ENCODE results near the gene RAB3B. TPM values are rescaled to one million over a fixed set of nuclear protein-coding genes. Genes with fewer than 3 reads are reported as not detected.

The RAB3B gene
- total and polyA plus RNA-seq, 9 of the 15 experiments (the other 6 are each of a cell fraction or from before 2014, with no cell fraction given) = 0.07 to 0.47 (median 0.27) TPM

DNA sequence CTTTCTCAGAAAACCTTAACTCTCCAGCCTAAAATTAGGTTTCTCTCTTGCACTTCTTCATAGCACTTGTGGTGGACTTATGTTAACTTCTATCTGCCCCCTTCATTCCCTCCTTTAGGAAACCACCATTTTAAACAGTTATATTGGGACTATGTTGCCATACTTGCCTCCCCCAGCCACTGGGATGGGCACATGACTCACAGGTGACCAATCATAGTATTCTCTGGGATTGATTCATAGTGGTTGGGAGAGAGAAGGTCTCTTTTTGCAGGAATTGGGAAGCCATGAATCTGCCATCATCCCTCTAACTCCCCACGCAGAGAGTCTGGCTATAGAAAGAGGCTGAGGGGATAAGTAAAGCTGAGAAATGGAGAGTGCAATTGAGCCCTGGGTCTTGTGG, 61.6 kb downstream of the RAB3B start:
- no peaks in the 10 kb centered on the region for H3K4me1 ChIP-seq (replicated peaks in 1 of 2; ENCODE audit: control insufficient read depth in 2 of 2, insufficient read depth in 2 of 2, low read length in 2 of 2)
- no peak overlapping the region for H3K9ac ChIP-seq (ENCODE audit: insufficient read depth in 1 of 2, low read depth in 2 of 2, low read length in 2 of 2)
- no peak for DNase-seq (ENCODE audit: extremely low read depth in 1 of 4, low spot score in 3 of 4)
- peaks cover 4% of the 10 kb centered on the region; the same call in 1 of the 2 replicates for H4K20me1 ChIP-seq (replicated peaks; ENCODE audit: control insufficient read depth, insufficient read depth, low read length)
- no peak for FAIRE-seq
- CTCF ChIA-PET (ENCODE audit: low intra/inter-chr PET ratio) = no interaction called here
- WGBS (ENCODE audit: insufficient coverage, low coverage, missing lambda C conversion rate) = 0% methylated on average over 1 of the region's 1 CpG
- in situ Hi-C loops (cut with MboI) = no loop called here
- ATAC-seq = no peak
- no peaks in the 10 kb centered on the region for H3K9me3 ChIP-seq (replicated peaks; ENCODE audit: control insufficient read depth, insufficient read depth, low read depth, low read length)
- POLR2A ChIA-PET = interaction anchor here (1.3 kb wide), 1 partner anchor 9 kb away, joined by 3 read pairs; no protein-coding TSS in a partner anchor
- H3K27me3 ChIP-seq (ENCODE audit: control insufficient read depth in 2 of 2, insufficient read depth in 2 of 2, low read length in 2 of 2) = peaks cover 5 to 19% of the 10 kb centered on the region in 2 experiments; a peak in 3 of 5 replicates
- H3K79me2 ChIP-seq (ENCODE audit: control insufficient read depth, insufficient read depth, low read length) = no peaks in the 10 kb centered on the region
- no peaks in the 10 kb centered on the region for H3K9me1 ChIP-seq (ENCODE audit: control insufficient read depth, insufficient read depth, low read length)
- H3K4me2 ChIP-seq (ENCODE audit: insufficient read depth, low read length) = no peak overlapping the region
- no peak for TF ChIP-seq MLX (CRISPR knock-in tag; conservative IDR thresholded peaks at IDR 0.05)
- TF ChIP-seq POU5F1 (IDR thresholded peaks at IDR 0.05; ENCODE audit: borderline replicate concordance, low read depth, low read length, partially characterized antibody) = no peak
- no peak for TF ChIP-seq RBM22 (IDR thresholded peaks at IDR 0.05; ENCODE audit: low read depth, low read length, poor library complexity, severe bottlenecking)
- no peak for TF ChIP-seq ZC3H4 (CRISPR knock-in tag; IDR thresholded peaks at IDR 0.05; ENCODE audit: borderline replicate concordance)
- 0 out of 2 replicates have a peak, but pooled peaks have one; percentile 34 for TF ChIP-seq RAD51 (IDR thresholded peaks at IDR 0.05; ENCODE audit: borderline replicate concordance, low read depth)
- TF ChIP-seq ARID4B (CRISPR knock-in tag; IDR thresholded peaks at IDR 0.05) = no peak
- TF ChIP-seq MTA2 (IDR thresholded peaks at IDR 0.05; ENCODE audit: low read depth) = no peak
- no peak for TF ChIP-seq MAFG (tag; conservative IDR thresholded peaks at IDR 0.05)
- no peak for TF ChIP-seq ZFP1 (CRISPR knock-in tag; IDR thresholded peaks at IDR 0.05)
- no peak for TF ChIP-seq KLF10 (CRISPR knock-in tag; IDR thresholded peaks at IDR 0.05)
- no peak for TF ChIP-seq ZBTB1 (CRISPR knock-in tag; IDR thresholded peaks at IDR 0.05; ENCODE audit: borderline replicate concordance, low read depth)
- TF ChIP-seq, protein P1, sequence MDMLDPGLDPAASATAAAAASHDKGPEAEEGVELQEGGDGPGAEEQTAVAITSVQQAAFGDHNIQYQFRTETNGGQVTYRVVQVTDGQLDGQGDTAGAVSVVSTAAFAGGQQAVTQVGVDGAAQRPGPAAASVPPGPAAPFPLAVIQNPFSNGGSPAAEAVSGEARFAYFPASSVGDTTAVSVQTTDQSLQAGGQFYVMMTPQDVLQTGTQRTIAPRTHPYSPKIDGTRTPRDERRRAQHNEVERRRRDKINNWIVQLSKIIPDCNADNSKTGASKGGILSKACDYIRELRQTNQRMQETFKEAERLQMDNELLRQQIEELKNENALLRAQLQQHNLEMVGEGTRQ (CRISPR knock-in tag; IDR thresholded peaks at IDR 0.05) = peak; percentile 71
- no peak for TF ChIP-seq POLR2H (tag; IDR thresholded peaks at IDR 0.05; ENCODE audit: low read depth)
- TF ChIP-seq SETDB1 (IDR thresholded peaks at IDR 0.05; ENCODE audit: low read length) = no peak
- peak; percentile 3 for TF ChIP-seq NFYB (IDR thresholded peaks at IDR 0.05; ENCODE audit: extremely low read depth, insufficient read length)
- TF ChIP-seq ZNF696 (CRISPR knock-in tag; conservative IDR thresholded peaks at IDR 0.05) = no peak
- no TSS peak for BruUV-seq (replicated peaks)
- no peak overlapping the region for H2AFZ ChIP-seq (ENCODE audit: low read depth, low read length)
- no peak overlapping the region for H3K4me3 ChIP-seq
- no peaks in the 10 kb centered on the region for H3K36me3 ChIP-seq (ENCODE audit: control insufficient read depth, insufficient read depth, low read length)
- H3K27ac ChIP-seq (ENCODE audit: extremely low read depth, low read depth, low read length) = no peak overlapping the region
- intact Hi-C loops (cut with micrococcal nuclease) = no loop called here
